NT2/D1 (cell line): ENCODE results near the gene USF3.

ENCODE experiments used
- DNase-seq: peaks from one replicate; pipeline ENCODE4 v3.0.0-alpha.2; 2011; ENCODE audit warnings: low read depth, low spot score
- H3K27me3 ChIP-seq: 2 replicates; pipeline ENCODE4 v1.6.0; 2011; ENCODE audit warnings: mild to moderate bottlenecking; ENCODE audit not compliant: insufficient read length, insufficient read depth
- H3K36me3 ChIP-seq: 2 replicates; pipeline ENCODE4 v1.6.1; 2011; ENCODE audit warnings: mild to moderate bottlenecking, low read length, mixed read lengths; ENCODE audit not compliant: insufficient read depth, insufficient read length
- H3K4me1 ChIP-seq: 2 replicates; pipeline ENCODE4 v1.5.1; 2011; ENCODE audit not compliant: insufficient read depth, insufficient read length
- H3K4me3 ChIP-seq: 2 replicates; pipeline ENCODE4 v1.5.1; 2011; ENCODE audit warnings: low read depth; ENCODE audit not compliant: insufficient read length
- H3K9ac ChIP-seq: 2 replicates; pipeline ENCODE4 v1.6.0; 2011; ENCODE audit warnings: low read depth; ENCODE audit not compliant: insufficient read length
- H3K9me3 ChIP-seq: 2 replicates; pipeline ENCODE4 v1.5.1; 2011; ENCODE audit warnings: mild to moderate bottlenecking, low read length; ENCODE audit not compliant: insufficient read depth
- SUZ12 ChIP-seq: IDR thresholded peaks from 2 replicates; pipeline ENCODE4 v1.6.1; 2011; ENCODE audit not compliant: insufficient read length, insufficient read depth; ENCODE audit errors: extremely low read depth
- YY1 ChIP-seq: IDR thresholded peaks from 2 replicates; pipeline ENCODE4 v1.6.1; 2011; ENCODE audit not compliant: insufficient read length, insufficient read depth
- ZNF274 ChIP-seq: IDR thresholded peaks from 2 replicates; pipeline ENCODE4 v1.6.1; 2011; ENCODE audit warnings: mild to moderate bottlenecking, low read depth, low read length

The USF3 gene

GRCh38 chr3:113602256-113602655 lies 94.2 kb downstream of the USF3 start:
- no peaks in the 10 kb centered on the region for H3K27me3 ChIP-seq
- peaks cover 5% of the 10 kb centered on the region for H3K4me1 ChIP-seq
- no peaks in the 10 kb centered on the region for H3K36me3 ChIP-seq
- H3K9me3 ChIP-seq: no peaks in the 10 kb centered on the region
- no peak overlapping the region for H3K9ac ChIP-seq
- TF ChIP-seq ZNF274 (no peak), SUZ12 (no peak), YY1 (no peak)
- DNase-seq: no peak
- no peak overlapping the region for H3K4me3 ChIP-seq

- H3K9me3 ChIP-seq: no peaks in the 10 kb centered on the region
- no peak overlapping the region for H3K9ac ChIP-seq
- no peaks in the 10 kb centered on the region for H3K36me3 ChIP-seq
- no peaks in the 10 kb centered on the region for H3K4me1 ChIP-seq
- TF ChIP-seq YY1 (no peak), SUZ12 (no peak), ZNF274 (no peak)
- DNase-seq: no peak
- no peaks in the 10 kb centered on the region for H3K27me3 ChIP-seq
- H3K4me3 ChIP-seq: no peak overlapping the region
Observed at GRCh38 chr3:113601240-113601639, 95.2 kb downstream of the USF3 start.

- no peaks in the 10 kb centered on the region for H3K36me3 ChIP-seq
- no peak overlapping the region for H3K9ac ChIP-seq
- H3K27me3 ChIP-seq: no peaks in the 10 kb centered on the region
- H3K4me1 ChIP-seq: no peaks in the 10 kb centered on the region
- TF ChIP-seq ZNF274 (no peak), YY1 (no peak), SUZ12 (no peak)
- no peaks in the 10 kb centered on the region for H3K9me3 ChIP-seq
- H3K4me3 ChIP-seq: no peak overlapping the region
- no peak for DNase-seq
Observed at GRCh38 chr3:113600418-113601182, 95.8 kb downstream of the USF3 start.
